PC-3 (cell line): Measurements from ENCODE around the gene MPPED1. TPM values are rescaled to one million over a fixed set of nuclear protein-coding genes. Genes with fewer than 3 reads are reported as not detected.

ENCODE experiments used
- ATAC-seq: fragments of 200-7000 bp; cut with Tn5 transposase; 2 replicates; pipeline ENCODE4 v1.9.1; 2020; ENCODE audit warnings: mild to moderate bottlenecking, moderate library complexity
- BruUV-seq: library from RNA; stranded (reverse); fragments of 400-500 nt; replicated peaks from 2 replicates; lab custom pipeline; 2021; lab: Mats Ljungman, UMichigan
- CTCF ChIA-PET: fragments of 300-600 bp; sonication (Branson Sonifier 250); formaldehyde crosslinking; loops from one replicate; lab custom pipeline; 2022; ENCODE audit warnings: antibody characterized with exemption; lab: Charles Lee
- POLR2A ChIA-PET: fragments of 300-600 bp; sonication (Branson Sonifier 250); formaldehyde crosslinking; loops from one replicate; lab custom pipeline; 2022; ENCODE audit warnings: antibody characterized with exemption; ENCODE audit not compliant: unreplicated experiment; lab: Charles Lee
- DNase-seq: peaks from one replicate; pipeline ENCODE4 v3.0.0-alpha.2; 2015
- H2AFZ ChIP-seq: fragments of 300-600 bp; sonication (generic); 2 replicates; pipeline ENCODE4 v1.6.0; 2016; ENCODE audit warnings: antibody characterized with exemption, low read length
- H3F3A ChIP-seq: fragments of 300-600 bp; sonication (generic); one replicate; pipeline ENCODE4 v1.6.0; 2017; ENCODE audit warnings: antibody characterized with exemption, low read length, control low read depth, mild to moderate bottlenecking; ENCODE audit not compliant: unreplicated experiment
- H3K27ac ChIP-seq: fragments of 300-600 bp; sonication (generic); 2 replicates; pipeline ENCODE4 v1.5.1; 2016; ENCODE audit warnings: mild to moderate bottlenecking, low read length
- H3K27me3 ChIP-seq: fragments of 300-600 bp; sonication (generic); 2 replicates; pipeline ENCODE4 v1.6.1; 2016; ENCODE audit warnings: low read length, mixed read lengths
- H3K36me3 ChIP-seq: fragments of 300-600 bp; sonication (generic); 2 replicates; pipeline ENCODE4 v1.6.1; 2016; ENCODE audit warnings: low read depth, mixed run types, low read length, mixed read lengths
- H3K4me1 ChIP-seq: fragments of 300-600 bp; sonication (generic); 2 replicates; pipeline ENCODE4 v1.5.1; 2016; ENCODE audit warnings: low read length; ENCODE audit not compliant: insufficient read depth
- H3K4me2 ChIP-seq: fragments of 300-600 bp; sonication (generic); 2 replicates; pipeline ENCODE4 v1.6.0; 2016; ENCODE audit warnings: low read length
- H3K4me3 ChIP-seq: fragments of 300-600 bp; sonication (generic); 2 replicates; pipeline ENCODE4 v1.5.1; 2016; ENCODE audit warnings: mild to moderate bottlenecking, low read length, mixed read lengths
- H3K79me2 ChIP-seq: fragments of 300-600 bp; sonication (generic); 2 replicates; pipeline ENCODE4 v1.6.1; 2017; ENCODE audit warnings: low read length, mixed read lengths
- H3K9ac ChIP-seq: fragments of 300-600 bp; sonication (generic); 2 replicates; pipeline ENCODE4 v1.6.0; 2016; ENCODE audit warnings: mild to moderate bottlenecking, low read length
- H3K9me2 ChIP-seq: fragments of 300-600 bp; sonication (generic); replicated peaks from 2 replicates; pipeline ENCODE4 v1.6.1; 2016; ENCODE audit warnings: mixed run types, low read length, mixed read lengths
- H3K9me3 ChIP-seq: fragments of 300-600 bp; sonication (generic); 2 replicates; pipeline ENCODE4 v1.6.1; 2016; ENCODE audit warnings: low read length, mixed read lengths
- H4K20me1 ChIP-seq: fragments of 300-600 bp; sonication (generic); 2 replicates; pipeline ENCODE4 v1.6.1; 2016; ENCODE audit warnings: low read length, mixed read lengths
- EZH2 ChIP-seq: fragments of 300-600 bp; sonication (generic); IDR thresholded peaks from one replicate; pipeline ENCODE4 v1.6.1; 2017; ENCODE audit warnings: antibody characterized with exemption, mild to moderate bottlenecking, low read length; ENCODE audit not compliant: unreplicated experiment
- EZH2phosphoT487 ChIP-seq: fragments of 300-600 bp; sonication (generic); IDR thresholded peaks from 2 replicates; pipeline ENCODE4 v1.6.1; 2018; ENCODE audit warnings: mild to moderate bottlenecking, antibody characterized with exemption, low read length, borderline replicate concordance
- intact Hi-C: fragments of 100-400 bp; cut with micrococcal nuclease; formaldehyde crosslinking; loops from 2 replicates; pipeline ENCODE4 v1.9.0; 2023
- total RNA-seq: library from RNA; depleted of rRNA; stranded (reverse); fragments of >200 nt; gene quantifications from 2 replicates; pipeline ENCODE4 v1.2.3, GENCODE V29; 2014
- TF ChIP-seq, protein P1 (sequence below): fragments of 300-600 bp; sonication (generic); conservative IDR thresholded peaks from 2 replicates; pipeline ENCODE4 v1.5.1; 2017; ENCODE audit warnings: antibody characterized with exemption, low read depth, mild to moderate bottlenecking, low read length

MPPED1 gene
- total RNA-seq, 1 experiment from 2014 or later: not detected

- Histone ChIP-seq H3K9ac (no peak overlapping the region), H3K9me3 (no peaks in the 10 kb centered on the region), H4K20me1 (no peaks in the 10 kb centered on the region), H3K4me2 (no peak overlapping the region), H3K27me3 (peaks cover 53% of the 10 kb centered on the region), H3K9me2 (no peaks in the 10 kb centered on the region), H3K4me3 (no peak overlapping the region), H2AFZ (no peak overlapping the region), H3K36me3 (no peaks in the 10 kb centered on the region), H3K27ac (no peak overlapping the region), H3K79me2 (no peaks in the 10 kb centered on the region), H3F3A (no peaks in the 10 kb centered on the region), H3K4me1 (no peaks in the 10 kb centered on the region)
- ChIA-PET POLR2A (no interaction called here), CTCF (no interaction called here)
- no TSS peak for BruUV-seq
- intact Hi-C loops: no loop called here
- DNase-seq (no peak), ATAC-seq (no peak)
- no peak for TF ChIP-seq EZH2
- no peak for TF ChIP-seq EZH2phosphoT487
- TF ChIP-seq, protein P1, sequence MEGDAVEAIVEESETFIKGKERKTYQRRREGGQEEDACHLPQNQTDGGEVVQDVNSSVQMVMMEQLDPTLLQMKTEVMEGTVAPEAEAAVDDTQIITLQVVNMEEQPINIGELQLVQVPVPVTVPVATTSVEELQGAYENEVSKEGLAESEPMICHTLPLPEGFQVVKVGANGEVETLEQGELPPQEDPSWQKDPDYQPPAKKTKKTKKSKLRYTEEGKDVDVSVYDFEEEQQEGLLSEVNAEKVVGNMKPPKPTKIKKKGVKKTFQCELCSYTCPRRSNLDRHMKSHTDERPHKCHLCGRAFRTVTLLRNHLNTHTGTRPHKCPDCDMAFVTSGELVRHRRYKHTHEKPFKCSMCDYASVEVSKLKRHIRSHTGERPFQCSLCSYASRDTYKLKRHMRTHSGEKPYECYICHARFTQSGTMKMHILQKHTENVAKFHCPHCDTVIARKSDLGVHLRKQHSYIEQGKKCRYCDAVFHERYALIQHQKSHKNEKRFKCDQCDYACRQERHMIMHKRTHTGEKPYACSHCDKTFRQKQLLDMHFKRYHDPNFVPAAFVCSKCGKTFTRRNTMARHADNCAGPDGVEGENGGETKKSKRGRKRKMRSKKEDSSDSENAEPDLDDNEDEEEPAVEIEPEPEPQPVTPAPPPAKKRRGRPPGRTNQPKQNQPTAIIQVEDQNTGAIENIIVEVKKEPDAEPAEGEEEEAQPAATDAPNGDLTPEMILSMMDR: no peak
These were observed 10.3 kb downstream of the MPPED1 start for GRCh38 chr22:43421914-43422615.

DNA sequence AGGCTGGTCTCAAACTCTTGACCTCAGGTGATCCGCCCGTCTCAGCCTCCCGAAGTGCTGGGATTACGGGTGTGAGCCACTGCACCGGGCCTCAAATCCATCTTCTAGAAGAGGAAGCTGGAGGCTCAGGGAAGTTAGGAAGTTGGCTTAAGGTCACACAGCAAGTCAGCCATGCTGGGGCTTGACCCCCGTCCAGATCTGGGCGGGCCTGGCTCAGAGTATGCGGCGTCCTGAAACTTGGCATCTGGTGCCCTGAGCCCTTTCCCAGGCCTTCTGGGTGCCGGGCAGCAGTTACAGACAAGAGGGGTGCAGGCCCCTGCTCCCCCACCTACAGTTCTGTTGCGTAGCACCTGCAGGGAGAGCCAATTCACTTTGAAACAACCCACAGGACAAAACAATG lies 11.2 kb downstream of the MPPED1 start:
- CTCF ChIA-PET: no interaction called here
- no peak overlapping the region for H3K27ac ChIP-seq
- POLR2A ChIA-PET: no interaction called here
- H3K79me2 ChIP-seq: no peaks in the 10 kb centered on the region
- no peaks in the 10 kb centered on the region for H3K9me2 ChIP-seq
- TF ChIP-seq EZH2phosphoT487: no peak
- TF ChIP-seq, protein P1: no peak
- TF ChIP-seq EZH2: no peak
- H3K36me3 ChIP-seq: no peaks in the 10 kb centered on the region
- no TSS peak for BruUV-seq
- H4K20me1 ChIP-seq: no peaks in the 10 kb centered on the region
- H3K9ac ChIP-seq: no peak overlapping the region
- no peaks in the 10 kb centered on the region for H3F3A ChIP-seq
- intact Hi-C loops: no loop called here
- ATAC-seq (no peak), DNase-seq (no peak)
- no peak overlapping the region for H2AFZ ChIP-seq
- H3K9me3 ChIP-seq: no peaks in the 10 kb centered on the region
- peaks cover 43% of the 10 kb centered on the region for H3K27me3 ChIP-seq
- no peaks in the 10 kb centered on the region for H3K4me1 ChIP-seq
- no peak overlapping the region for H3K4me2 ChIP-seq
- H3K4me3 ChIP-seq: no peak overlapping the region

DNA sequence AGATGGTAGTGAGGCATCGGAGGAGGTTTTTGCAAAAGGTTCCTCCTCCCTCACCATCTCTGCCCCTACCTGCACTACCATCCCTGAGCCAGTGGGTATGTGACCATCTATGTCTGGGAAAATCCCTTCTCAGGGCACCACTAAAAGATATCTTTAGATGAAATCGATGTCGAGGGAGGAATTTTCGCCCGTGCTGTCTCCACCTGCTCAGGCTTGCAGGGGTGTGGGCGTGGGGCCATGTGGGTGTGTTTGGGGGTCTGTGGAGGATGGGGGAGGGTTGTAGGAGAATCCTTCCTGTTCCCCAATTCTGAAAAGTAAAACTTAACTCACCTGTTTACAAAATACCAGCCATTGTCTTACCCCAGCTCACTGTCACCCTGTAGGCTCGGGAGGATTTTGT lies 12.4 kb downstream of the MPPED1 start:
- TF ChIP-seq EZH2phosphoT487: no peak
- no peak for TF ChIP-seq EZH2
- TF ChIP-seq, protein P1: no peak
- intact Hi-C loops: no loop called here
- POLR2A ChIA-PET: no interaction called here
- H3K27me3 ChIP-seq: peaks cover 31% of the 10 kb centered on the region
- no peaks in the 10 kb centered on the region for H3K9me3 ChIP-seq
- no peaks in the 10 kb centered on the region for H4K20me1 ChIP-seq
- no peak for DNase-seq
- BruUV-seq: no TSS peak
- no peak overlapping the region for H3K27ac ChIP-seq
- H3K4me3 ChIP-seq: no peak overlapping the region
- H3F3A ChIP-seq: no peaks in the 10 kb centered on the region
- no peak overlapping the region for H2AFZ ChIP-seq
- no peaks in the 10 kb centered on the region for H3K9me2 ChIP-seq
- H3K36me3 ChIP-seq: no peaks in the 10 kb centered on the region
- no peak overlapping the region for H3K4me2 ChIP-seq
- CTCF ChIA-PET: no interaction called here
- no peaks in the 10 kb centered on the region for H3K79me2 ChIP-seq
- no peak overlapping the region for H3K9ac ChIP-seq
- ATAC-seq: no peak
- no peaks in the 10 kb centered on the region for H3K4me1 ChIP-seq
